ENCODE measurements around the gene RBL2.

DNA sequence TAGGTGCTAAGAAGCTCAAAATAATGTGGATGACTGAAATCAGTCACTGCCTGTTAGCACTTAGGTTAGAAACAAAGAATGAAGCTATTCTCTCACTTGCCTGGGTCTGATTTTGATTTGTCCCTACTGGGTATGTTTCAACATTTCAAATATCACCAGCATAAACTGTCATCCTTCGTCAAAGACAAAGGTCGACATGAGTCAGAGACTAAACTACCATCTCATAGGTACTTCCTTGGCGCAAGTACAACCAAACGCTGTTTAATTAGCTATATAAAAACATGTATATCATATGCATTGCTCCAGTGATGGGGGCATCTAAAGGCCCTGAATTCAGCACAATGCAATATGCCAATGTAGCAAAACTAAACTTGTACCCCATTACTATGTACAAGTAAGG lies 64.7 kb downstream of the RBL2 start:
- TF ChIP-seq, protein P1, sequence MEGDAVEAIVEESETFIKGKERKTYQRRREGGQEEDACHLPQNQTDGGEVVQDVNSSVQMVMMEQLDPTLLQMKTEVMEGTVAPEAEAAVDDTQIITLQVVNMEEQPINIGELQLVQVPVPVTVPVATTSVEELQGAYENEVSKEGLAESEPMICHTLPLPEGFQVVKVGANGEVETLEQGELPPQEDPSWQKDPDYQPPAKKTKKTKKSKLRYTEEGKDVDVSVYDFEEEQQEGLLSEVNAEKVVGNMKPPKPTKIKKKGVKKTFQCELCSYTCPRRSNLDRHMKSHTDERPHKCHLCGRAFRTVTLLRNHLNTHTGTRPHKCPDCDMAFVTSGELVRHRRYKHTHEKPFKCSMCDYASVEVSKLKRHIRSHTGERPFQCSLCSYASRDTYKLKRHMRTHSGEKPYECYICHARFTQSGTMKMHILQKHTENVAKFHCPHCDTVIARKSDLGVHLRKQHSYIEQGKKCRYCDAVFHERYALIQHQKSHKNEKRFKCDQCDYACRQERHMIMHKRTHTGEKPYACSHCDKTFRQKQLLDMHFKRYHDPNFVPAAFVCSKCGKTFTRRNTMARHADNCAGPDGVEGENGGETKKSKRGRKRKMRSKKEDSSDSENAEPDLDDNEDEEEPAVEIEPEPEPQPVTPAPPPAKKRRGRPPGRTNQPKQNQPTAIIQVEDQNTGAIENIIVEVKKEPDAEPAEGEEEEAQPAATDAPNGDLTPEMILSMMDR (conservative IDR thresholded peaks at IDR 0.05; ENCODE audit: low read depth, low read length) = no peak
- TF ChIP-seq EZH2phosphoT487 (IDR thresholded peaks at IDR 0.05; ENCODE audit: borderline replicate concordance, low read length) = no peak
- no peak for TF ChIP-seq EZH2 (IDR thresholded peaks at IDR 0.05; ENCODE audit: low read length, unreplicated experiment)
